IMR-90 (cell line): ENCODE measurements around the gene MAB21L2. TPM values are rescaled to one million over a fixed set of nuclear protein-coding genes. Genes with fewer than 3 reads are reported as not detected.

ENCODE experiments used
- ATAC-seq: fragments of 200-7000 bp; cut with Tn5 transposase; 2 replicates; pipeline ENCODE4 v1.9.1; 2020; ENCODE audit warnings: low read depth, mild to moderate bottlenecking, moderate library complexity
- BruUV-seq: library from RNA; stranded (reverse); fragments of 400-500 nt; replicated peaks from 2 replicates; lab custom pipeline; 2021; lab: Mats Ljungman, UMichigan
- CTCF ChIA-PET: fragments of 300-600 bp; formaldehyde crosslinking; extraction: SDS; loops from one replicate; lab custom pipeline; 2021; ENCODE audit warnings: antibody characterized with exemption; lab: Yijun Ruan, JAX
- POLR2A ChIA-PET: fragments of 300-600 bp; sonication (Branson Sonifier 250); formaldehyde crosslinking; loops from one replicate; lab custom pipeline; 2022; ENCODE audit warnings: antibody characterized with exemption; ENCODE audit not compliant: unreplicated experiment; lab: Charles Lee
- DNase-seq: peaks from one replicate; pipeline ENCODE4 v3.0.0; 2013
- H2AFZ ChIP-seq: replicated peaks from 2 replicates; pipeline ENCODE3; 2013; ENCODE audit warnings: low read length, mild to moderate bottlenecking; ENCODE audit not compliant: poor library complexity
- H2AK5ac ChIP-seq: 2 replicates; pipeline ENCODE4 v1.6.1; 2013; ENCODE audit warnings: low read depth, low read length, inconsistent platforms
- H2AK9ac ChIP-seq: replicated peaks from 2 replicates; pipeline ENCODE3; 2013; ENCODE audit warnings: mild to moderate bottlenecking, low read depth, low read length, moderate library complexity; ENCODE audit not compliant: poor library complexity
- H2BK120ac ChIP-seq: 2 replicates; pipeline ENCODE4 v1.6.1; 2013; ENCODE audit warnings: low read depth, low read length, inconsistent platforms
- H2BK15ac ChIP-seq: 3 replicates; pipeline ENCODE4 v1.6.1; 2013; ENCODE audit warnings: low read depth, low read length, inconsistent platforms
- H2BK20ac ChIP-seq: 2 replicates; pipeline ENCODE4 v1.6.1; 2013; ENCODE audit warnings: low read depth, mild to moderate bottlenecking, inconsistent platforms, low read length, moderate library complexity
- H2BK5ac ChIP-seq: 2 replicates; pipeline ENCODE4 v1.6.1; 2013; ENCODE audit warnings: mild to moderate bottlenecking, low read depth, low read length, inconsistent platforms; ENCODE audit not compliant: poor library complexity, severe bottlenecking
- H3K14ac ChIP-seq: replicated peaks from 2 replicates; pipeline ENCODE4 v1.6.1; 2013; ENCODE audit warnings: low read depth, low read length, inconsistent platforms
- H3K18ac ChIP-seq: 2 replicates; pipeline ENCODE4 v1.6.1; 2013; ENCODE audit warnings: low read depth, low read length, control low read depth
- H3K23ac ChIP-seq: 2 replicates; pipeline ENCODE4 v1.6.1; 2013; ENCODE audit warnings: low read depth, low read length, inconsistent platforms
- H3K27ac ChIP-seq: 2 replicates; pipeline ENCODE4 v1.5.1; 2013; ENCODE audit warnings: mild to moderate bottlenecking, control low read depth, low read length; ENCODE audit not compliant: insufficient read depth
- H3K27me3 ChIP-seq: 2 replicates; pipeline ENCODE4 v1.6.1; 2013; ENCODE audit warnings: low read length; ENCODE audit not compliant: control insufficient read depth, insufficient read depth
- H3K36me3 ChIP-seq: 2 replicates; pipeline ENCODE4 v1.6.1; 2013; ENCODE audit warnings: low read length, mixed read lengths; ENCODE audit not compliant: control insufficient read depth, insufficient read depth
- H3K4ac ChIP-seq: 2 replicates; pipeline ENCODE4 v1.6.1; 2013; ENCODE audit warnings: low read depth, low read length, inconsistent platforms
- H3K4me1 ChIP-seq: 2 replicates; pipeline ENCODE4 v1.6.1; 2013; ENCODE audit warnings: low read length, mixed read lengths; ENCODE audit not compliant: control insufficient read depth, insufficient read depth
- H3K4me2 ChIP-seq: 2 replicates; pipeline ENCODE4 v1.6.1; 2013; ENCODE audit warnings: low read depth, mild to moderate bottlenecking, control low read depth, low read length, moderate library complexity
- H3K4me3 ChIP-seq: 2 replicates; pipeline ENCODE4 v1.5.1; 2013; ENCODE audit warnings: low read depth, mild to moderate bottlenecking, control low read depth, low read length, moderate library complexity; ENCODE audit not compliant: insufficient read depth
- H3K56ac ChIP-seq: 2 replicates; pipeline ENCODE4 v1.6.1; 2013; ENCODE audit warnings: low read length, inconsistent platforms; ENCODE audit not compliant: insufficient read depth; ENCODE audit errors: extremely low read depth
- H3K79me1 ChIP-seq, 2 experiments: 2 replicates each; pipeline ENCODE4 v1.6.1; 2013; ENCODE audit warnings: low read length in 2 of 2, inconsistent platforms in 1 of 2, low read depth in 1 of 2
- H3K9ac ChIP-seq: 2 replicates; pipeline ENCODE4 v1.6.1; 2013; ENCODE audit warnings: low read depth, low read length, control low read depth
- H3K9me1 ChIP-seq: 2 replicates; pipeline ENCODE4 v1.6.1; 2013; ENCODE audit warnings: low read length, inconsistent platforms; ENCODE audit not compliant: insufficient read depth
- H3K9me3 ChIP-seq: 2 replicates; pipeline ENCODE4 v1.6.1; 2013; ENCODE audit warnings: low read length; ENCODE audit not compliant: control insufficient read depth, insufficient read depth
- H4K20me1 ChIP-seq: 2 replicates; pipeline ENCODE4 v1.6.1; 2013; ENCODE audit warnings: low read length, inconsistent platforms; ENCODE audit not compliant: insufficient read depth
- H4K5ac ChIP-seq: 2 replicates; pipeline ENCODE4 v1.6.1; 2013; ENCODE audit warnings: mild to moderate bottlenecking, low read depth, low read length, control low read depth
- H4K8ac ChIP-seq, 2 experiments: 2 replicates each; pipeline ENCODE4 v1.6.1; 2013; ENCODE audit warnings: low read depth in 2 of 2, low read length in 2 of 2, control low read depth in 1 of 2, inconsistent platforms in 1 of 2
- H4K91ac ChIP-seq: 2 replicates; pipeline ENCODE4 v1.6.1; 2013; ENCODE audit warnings: low read depth, low read length, inconsistent platforms; ENCODE audit not compliant: insufficient read depth
- BHLHE40 ChIP-seq: fragments of 150-350 bp; IDR thresholded peaks from 2 replicates; pipeline ENCODE4 v1.6.1; 2016; ENCODE audit warnings: mild to moderate bottlenecking, low read depth, low read length
- FOS ChIP-seq: fragments of 150-350 bp; IDR thresholded peaks from 2 replicates; pipeline ENCODE4 v1.6.1; 2016; ENCODE audit warnings: low read depth, low read length
- NFE2L2 ChIP-seq: fragments of 150-350 bp; IDR thresholded peaks from 2 replicates; pipeline ENCODE4 v1.6.1; 2016; ENCODE audit warnings: low read depth, mild to moderate bottlenecking, low read length
- USF2 ChIP-seq: fragments of 150-350 bp; IDR thresholded peaks from 2 replicates; pipeline ENCODE4 v1.6.1; 2017; ENCODE audit warnings: mild to moderate bottlenecking, antibody characterized with exemption, low read length, low read depth
- WGBS, 2 experiments: methylation state at CpG; one replicate each; pipeline versions ENCODE4 v1.1.5 to v1.1.7; 2013; ENCODE audit warnings: missing lambda C conversion rate in 2 of 2; ENCODE audit not compliant: insufficient read length in 1 of 2; ENCODE audit errors: extremely low coverage in 2 of 2; 5-methylcytosine and 5-hydroxymethylcytosine counted together
- dilution Hi-C: fragments of 300-500 bp; cut with HindIII; formaldehyde crosslinking; loops from one replicate; pipeline ENCODE4 v1.14.3; 2018; ENCODE audit warnings: low sequenced_read_pairs; ENCODE audit not compliant: unreplicated experiment
- in situ Hi-C: fragments of 300-500 bp; cut with MboI; formaldehyde crosslinking; loops from 3 replicates; pipeline ENCODE4 v1.14.3; 2019; ENCODE audit warnings: low sequenced_read_pairs, inconsistent platforms, mixed read lengths
- intact Hi-C: fragments of 100-400 bp; cut with micrococcal nuclease; formaldehyde crosslinking; loops from 2 replicates; pipeline ENCODE4 v1.10.0; 2022
- polyA plus RNA-seq, 3 experiments: library from polyadenylated mRNA; depleted of rRNA; stranded (reverse); fragments of >200 nt; gene quantifications; 2 replicates each; pipeline ENCODE4 v1.2.3, GENCODE V29; 2012; ENCODE audit warnings: low replicate concordance in 1 of 3
- total RNA-seq: library from RNA; depleted of rRNA; stranded (reverse); fragments of >200 nt; gene quantifications from 2 replicates; pipeline ENCODE4 v1.2.3, GENCODE V29; 2012

MAB21L2 gene
- total and polyA plus RNA-seq, 2 of the 4 experiments (the other 2 are of a cell fraction), result 7.6 to 12.0 TPM

- Histone ChIP-seq H3K9me3 (no peaks in the 10 kb centered on the region), H3K4me2 (no peak overlapping the region), H3K27me3 (no peaks in the 10 kb centered on the region), H3K9ac (no peak overlapping the region), H3K36me3 (no peaks in the 10 kb centered on the region), H3K27ac (no peak overlapping the region), H2AFZ (no peak overlapping the region), H3K14ac (no peak overlapping the region), H2BK15ac (no peak overlapping the region), H4K5ac (no peak overlapping the region), H4K8ac (no peak overlapping the region), H3K9me1 (no peaks in the 10 kb centered on the region), H3K23ac (no peak overlapping the region), H3K18ac (no peak overlapping the region), H2AK9ac (no peak overlapping the region), H3K56ac (no peak overlapping the region), H4K20me1 (no peaks in the 10 kb centered on the region), H4K91ac (no peak overlapping the region), H3K4ac (no peak overlapping the region), H3K4me1 (no peaks in the 10 kb centered on the region), H2BK20ac (no peak overlapping the region), H2BK5ac (no peak overlapping the region), H3K79me1 (no peaks in the 10 kb centered on the region), H2BK120ac (no peak overlapping the region), H2AK5ac (no peak overlapping the region), H3K4me3 (no peak overlapping the region)
- dilution Hi-C loops (no loop called here), intact Hi-C loops (no loop called here), in situ Hi-C loops (no loop called here)
- POLR2A ChIA-PET, result no interaction called here
- BruUV-seq, result no TSS peak
- ATAC-seq (no peak), DNase-seq (no peak)
- no CpG with 5 or more reads among the region's 2 CpGs for WGBS, 2 experiments
- TF ChIP-seq FOS (no peak), USF2 (no peak), BHLHE40 (no peak), NFE2L2 (no peak)
- CTCF ChIA-PET, result no interaction called here
Measured at GRCh38 chr4:150625033-150625432, 43.1 kb downstream of the MAB21L2 start.
